HepG2 (cell line): Measurements from ENCODE around the gene SLC2A4. TPM values are rescaled to one million over a fixed set of nuclear protein-coding genes. Genes with fewer than 3 reads are reported as not detected.

Source experiments
- CENPT ChIP-seq: sonication (generic); formaldehyde crosslinking; IDR thresholded peaks from 2 replicates; pipeline ENCODE4 v1.8.0; 2022; ENCODE audit warnings: low read depth, mild to moderate bottlenecking, moderate library complexity, missing genetic modification reagents
- DBP ChIP-seq: sonication (generic); formaldehyde crosslinking; IDR thresholded peaks from 2 replicates; pipeline ENCODE4 v1.4.0; 2020; ENCODE audit warnings: missing genetic modification reagents; ENCODE audit errors: not compliant biosample characterization
- EED ChIP-seq: sonication (generic); formaldehyde crosslinking; IDR thresholded peaks from 2 replicates; pipeline ENCODE4 v1.5.0; 2020; ENCODE audit warnings: mild to moderate bottlenecking, missing genetic modification reagents
- ELF1 ChIP-seq: sonication (generic); formaldehyde crosslinking; IDR thresholded peaks from 2 replicates; pipeline ENCODE4 v1.4.0; 2020; ENCODE audit warnings: missing genetic modification reagents
- HIC2 ChIP-seq: sonication (generic); formaldehyde crosslinking; IDR thresholded peaks from 2 replicates; pipeline ENCODE4 v1.9.0; 2022; ENCODE audit warnings: low read depth, missing genetic modification reagents
- HNRNPH1 ChIP-seq: fragments of 200-400 bp; formaldehyde crosslinking; optimal IDR thresholded peaks from 2 replicates; pipeline ENCODE3; 2017; ENCODE audit warnings: mild to moderate bottlenecking, low read depth, low read length
- HOXA9 ChIP-seq: sonication (generic); formaldehyde crosslinking; IDR thresholded peaks from 2 replicates; pipeline ENCODE4 v1.8.1; 2022; ENCODE audit warnings: missing genetic modification reagents, mild to moderate bottlenecking, moderate library complexity, borderline replicate concordance
- KDM4B ChIP-seq: sonication (generic); formaldehyde crosslinking; IDR thresholded peaks from 2 replicates; pipeline ENCODE4 v1.4.0; 2020; ENCODE audit warnings: missing genetic modification reagents
- KLF11 ChIP-seq: IDR thresholded peaks from 2 replicates; pipeline ENCODE4 v1.6.1; 2016; ENCODE audit warnings: missing compliant biosample characterization
- MTF1 ChIP-seq: sonication (generic); formaldehyde crosslinking; IDR thresholded peaks from 2 replicates; pipeline ENCODE4 v1.5.0; 2020; ENCODE audit warnings: missing genetic modification reagents
- NR2F2 ChIP-seq: IDR thresholded peaks from 2 replicates; pipeline ENCODE4 v1.6.1; 2012; ENCODE audit warnings: low read depth, inconsistent platforms, borderline replicate concordance
- PHF21A ChIP-seq: sonication (generic); formaldehyde crosslinking; IDR thresholded peaks from 2 replicates; pipeline ENCODE4 v1.5.0; 2020; ENCODE audit warnings: mild to moderate bottlenecking, missing genetic modification reagents
- RARA ChIP-seq: IDR thresholded peaks from 2 replicates; pipeline ENCODE4 v1.6.1; 2016; ENCODE audit warnings: missing genetic modification reagents, missing compliant biosample characterization
- SMC3 ChIP-seq: IDR thresholded peaks from 2 replicates; pipeline ENCODE4 v1.6.1; 2011; ENCODE audit warnings: low read length, improper control_type of control experiment
- TBX2 ChIP-seq: sonication (generic); formaldehyde crosslinking; IDR thresholded peaks from 2 replicates; pipeline ENCODE4 v1.5.0; 2020; ENCODE audit warnings: missing genetic modification reagents, mild to moderate bottlenecking, borderline replicate concordance
- TSC22D2 ChIP-seq: sonication (generic); formaldehyde crosslinking; IDR thresholded peaks from 2 replicates; pipeline ENCODE4 v1.5.1; 2020; ENCODE audit warnings: missing genetic modification reagents, mild to moderate bottlenecking, borderline replicate concordance
- ZMYM3 ChIP-seq: sonication (generic); formaldehyde crosslinking; IDR thresholded peaks from 2 replicates; pipeline ENCODE4 v1.5.1; 2020; ENCODE audit warnings: mild to moderate bottlenecking, missing genetic modification reagents
- ZNF282 ChIP-seq: fragments of 450-650 bp; IDR thresholded peaks from 2 replicates; pipeline ENCODE4 v1.6.1; 2018; ENCODE audit not compliant: partially characterized antibody
- ZNF552 ChIP-seq: sonication (generic); formaldehyde crosslinking; IDR thresholded peaks from 2 replicates; pipeline ENCODE4 v1.9.0; 2022; ENCODE audit warnings: missing genetic modification reagents, mild to moderate bottlenecking, borderline replicate concordance
- ZNF564 ChIP-seq: sonication (generic); formaldehyde crosslinking; IDR thresholded peaks from 2 replicates; pipeline ENCODE4 v1.8.1; 2023; ENCODE audit warnings: mild to moderate bottlenecking, missing genetic modification reagents
- ZNF652 ChIP-seq: IDR thresholded peaks from 2 replicates; pipeline ENCODE4 v1.6.1; 2016; ENCODE audit warnings: low read depth, borderline replicate concordance
- ZNF777 ChIP-seq: sonication (generic); formaldehyde crosslinking; IDR thresholded peaks from 2 replicates; pipeline ENCODE4 v1.4.0; 2020; ENCODE audit warnings: missing genetic modification reagents
- ZNF841 ChIP-seq: sonication (generic); formaldehyde crosslinking; IDR thresholded peaks from 2 replicates; pipeline ENCODE4 v1.8.1; 2023; ENCODE audit warnings: missing genetic modification reagents, borderline replicate concordance
- polyA plus RNA-seq, 8 experiments: library from polyadenylated mRNA; depleted of rRNA in 3 of 8; stranded (reverse) in 7 of 8; unstranded in 1 of 8; fragments of >200 nt; fragmentation: Illumina TruSeq in 4 of 8; extraction: Trizol in 4 of 8; gene quantifications; 2 replicates each; pipeline versions ENCODE4 v1.2.1 to v1.2.3, GENCODE V29; 2011 to 2016; ENCODE audit warnings: low read depth in 4 of 8, missing spikeins in 1 of 8, mixed read lengths in 1 of 8; ENCODE audit not compliant: insufficient read depth in 1 of 8
- total RNA-seq, 5 experiments: library from RNA; depleted of rRNA; stranded (reverse); fragments of >200 nt; fragmentation: Illumina TruSeq; extraction: Trizol; gene quantifications; 2 replicates each; pipeline ENCODE4 v1.2.3, GENCODE V29; 2016; ENCODE audit warnings: low read depth in 1 of 5
- TF ChIP-seq, protein P1 (sequence below): sonication (generic); formaldehyde crosslinking; IDR thresholded peaks from 2 replicates; pipeline ENCODE4 v1.8.0; 2022; ENCODE audit warnings: low read depth, missing genetic modification reagents
- TF ChIP-seq, protein P2 (sequence below): sonication (generic); formaldehyde crosslinking; IDR thresholded peaks from 2 replicates; pipeline ENCODE4 v1.4.0; 2020; ENCODE audit warnings: mild to moderate bottlenecking, missing genetic modification reagents
- TF ChIP-seq, protein P3 (sequence below): sonication (generic); formaldehyde crosslinking; IDR thresholded peaks from 2 replicates; pipeline ENCODE4 v1.4.0; 2020; ENCODE audit warnings: missing genetic modification reagents

The SLC2A4 gene
- total and polyA plus RNA-seq, 2 of the 13 experiments (the other 11 are each of a cell fraction or from before 2014, with no cell fraction given): 4.9 to 5.8 TPM

DNA sequence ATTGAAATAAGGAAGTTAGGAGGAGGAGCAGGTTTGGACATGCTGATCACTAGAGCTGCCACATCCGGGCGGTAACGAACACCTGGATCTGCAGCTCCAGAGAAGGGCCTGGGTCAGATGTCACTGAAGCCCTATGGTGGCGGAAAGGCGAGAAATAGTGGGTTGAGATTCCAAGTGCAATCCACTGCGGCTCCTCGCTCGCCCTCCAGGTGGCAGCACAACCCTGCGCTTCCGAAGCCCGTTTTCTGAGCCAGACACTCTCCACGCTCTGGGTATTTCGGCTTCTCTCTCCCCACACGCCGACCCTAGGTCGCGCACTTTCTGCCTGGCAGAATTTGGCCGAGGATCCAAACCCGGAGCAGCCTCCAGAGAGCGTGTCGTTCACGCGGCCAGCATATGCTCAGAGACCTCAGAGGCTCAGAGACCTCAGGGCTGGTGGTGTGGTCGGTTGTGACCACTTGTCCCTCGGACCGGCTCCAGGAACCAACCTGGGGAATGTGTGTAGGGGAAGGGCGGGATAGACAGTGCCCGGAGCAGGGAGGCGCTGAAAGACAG is 922 bp upstream of the SLC2A4 start (continued):
- TF ChIP-seq ELF1 (CRISPR knock-in tag) (peak; percentile 36; the same call in 1 of the 2 replicates), DBP (CRISPR knock-in tag) (no peak), TSC22D2 (peak; percentile 42; the same call in 1 of the 2 replicates), KDM4B (CRISPR knock-in tag) (0 out of 2 replicates have a peak, but pooled peaks have one; percentile 52), EED (no peak), SMC3 (peak; percentile 90), CENPT (CRISPR knock-in tag) (no peak), MTF1 (CRISPR knock-in tag) (no peak), ZNF564 (CRISPR knock-in tag) (no peak; the same call in none of the 2 replicates), HIC2 (CRISPR knock-in tag) (0 out of 2 replicates have a peak, but pooled peaks have one; percentile 16), RARA (CRISPR knock-in tag) (no peak), ZNF652 (CRISPR knock-in tag) (no peak), HOXA9 (CRISPR knock-in tag) (no peak), KLF11 (CRISPR knock-in tag) (peak; percentile 59; the same call in 1 of the 2 replicates), PHF21A (CRISPR knock-in tag) (no peak), ZNF777 (no peak), TBX2 (CRISPR knock-in tag) (0 out of 2 replicates have a peak, but pooled peaks have one; percentile 44), ZMYM3 (CRISPR knock-in tag) (no peak), NR2F2 (0 out of 2 replicates have a peak, but pooled peaks have one; percentile 26), ZNF841 (no peak), ZNF552 (CRISPR knock-in tag) (no peak), HNRNPH1 (peak; percentile 9), ZNF282 (no peak)
- TF ChIP-seq, protein P1, sequence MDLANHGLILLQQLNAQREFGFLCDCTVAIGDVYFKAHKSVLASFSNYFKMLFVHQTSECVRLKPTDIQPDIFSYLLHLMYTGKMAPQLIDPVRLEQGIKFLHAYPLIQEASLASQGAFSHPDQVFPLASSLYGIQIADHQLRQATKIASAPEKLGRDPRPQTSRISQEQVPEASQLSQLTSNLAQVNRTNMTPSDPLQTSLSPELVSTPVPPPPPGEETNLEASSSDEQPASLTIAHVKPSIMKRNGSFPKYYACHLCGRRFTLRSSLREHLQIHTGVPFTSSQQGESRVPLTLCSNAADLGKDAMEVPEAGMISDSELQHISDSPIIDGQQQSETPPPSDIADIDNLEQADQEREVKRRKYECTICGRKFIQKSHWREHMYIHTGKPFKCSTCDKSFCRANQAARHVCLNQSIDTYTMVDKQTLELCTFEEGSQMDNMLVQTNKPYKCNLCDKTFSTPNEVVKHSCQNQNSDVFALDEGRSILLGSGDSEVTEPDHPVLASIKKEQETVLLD (CRISPR knock-in tag): no peak
- TF ChIP-seq, protein P2, sequence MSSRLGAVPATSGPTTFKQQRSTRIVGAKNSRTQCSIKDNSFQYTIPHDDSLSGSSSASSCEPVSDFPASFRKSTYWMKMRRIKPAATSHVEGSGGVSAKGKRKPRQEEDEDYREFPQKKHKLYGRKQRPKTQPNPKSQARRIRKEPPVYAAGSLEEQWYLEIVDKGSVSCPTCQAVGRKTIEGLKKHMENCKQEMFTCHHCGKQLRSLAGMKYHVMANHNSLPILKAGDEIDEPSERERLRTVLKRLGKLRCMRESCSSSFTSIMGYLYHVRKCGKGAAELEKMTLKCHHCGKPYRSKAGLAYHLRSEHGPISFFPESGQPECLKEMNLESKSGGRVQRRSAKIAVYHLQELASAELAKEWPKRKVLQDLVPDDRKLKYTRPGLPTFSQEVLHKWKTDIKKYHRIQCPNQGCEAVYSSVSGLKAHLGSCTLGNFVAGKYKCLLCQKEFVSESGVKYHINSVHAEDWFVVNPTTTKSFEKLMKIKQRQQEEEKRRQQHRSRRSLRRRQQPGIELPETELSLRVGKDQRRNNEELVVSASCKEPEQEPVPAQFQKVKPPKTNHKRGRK (CRISPR knock-in tag): no peak
- TF ChIP-seq, protein P3, sequence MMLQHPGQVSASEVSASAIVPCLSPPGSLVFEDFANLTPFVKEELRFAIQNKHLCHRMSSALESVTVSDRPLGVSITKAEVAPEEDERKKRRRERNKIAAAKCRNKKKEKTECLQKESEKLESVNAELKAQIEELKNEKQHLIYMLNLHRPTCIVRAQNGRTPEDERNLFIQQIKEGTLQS: no peak
